ENCODE measurements around the gene CHAC1. TPM values are rescaled to one million over a fixed set of nuclear protein-coding genes. Genes with fewer than 3 reads are reported as not detected.

The CHAC1 gene
- polyA plus RNA-seq, 3 donors = 0.15 TPM; not detected in 2

- Histone ChIP-seq H3K4me1 (ENCODE audit: control insufficient read depth in 1 of 2, insufficient read depth in 2 of 2, low read length in 2 of 2) (peaks cover 48 to 55% of the 10 kb centered on the region in 2 donors), H3K4me3 (replicated peaks in 1 of 3; ENCODE audit: low read depth in 2 of 3, low read length in 3 of 3) (peak overlapping the region in 1 of 3 experiments; percentile 47), H3K27me3 (ENCODE audit: control insufficient read depth in 2 of 2, insufficient read depth in 2 of 2, low read length in 2 of 2) (peaks cover 48 to 83% of the 10 kb centered on the region in 2 donors), H4K20me1 (ENCODE audit: insufficient read depth, low read length) (no peaks in the 10 kb centered on the region), H3K9ac (ENCODE audit: insufficient read depth, low read length, poor library complexity, severe bottlenecking) (no peak overlapping the region), H3K79me2 (ENCODE audit: insufficient read depth, low read length) (no peaks in the 10 kb centered on the region), H3K27ac (ENCODE audit: low read depth in 1 of 2, low read length in 2 of 2) (no peak overlapping the region), H3K36me3 (replicated peaks in 1 of 2; ENCODE audit: control insufficient read depth in 1 of 2, insufficient read depth in 2 of 2, low read length in 2 of 2) (no peaks in the 10 kb centered on the region), H3K9me3 (replicated peaks in 1 of 2; ENCODE audit: control insufficient read depth in 1 of 2, insufficient read depth in 1 of 2, low read length in 2 of 2) (peaks cover 0 to 44% of the 10 kb centered on the region in 2 donors), H2AFZ (ENCODE audit: insufficient read depth, low read depth, low read length, poor library complexity, severe bottlenecking) (peak overlapping the region; percentile 64), H3K4me2 (replicated peaks; ENCODE audit: extremely low read depth, low read length, poor library complexity, severe bottlenecking) (peak overlapping the region; percentile 61)
- H3K27ac Mint-ChIP-seq = no peak overlapping the region
- H3K4me1 Mint-ChIP-seq = peaks cover 44% of the 10 kb centered on the region
- no peak for TF ChIP-seq CTCF (IDR thresholded peaks at IDR 0.05)
- H3K9me3 Mint-ChIP-seq = peaks cover 0 to 37% (median 14%) of the 10 kb centered on the region in 7 donors
- intact Hi-C loops (cut with micrococcal nuclease) = no loop called here
- peak overlapping the region in 1 of 2 donors; percentile 87 for H3K4me3 Mint-ChIP-seq
- peaks cover 7 to 13% of the 10 kb centered on the region in 2 donors for H3K36me3 Mint-ChIP-seq
- H3K27me3 Mint-ChIP-seq (ENCODE audit: low read depth in 3 of 3) = peaks cover 72 to 85% (median 75%) of the 10 kb centered on the region in 3 donors
- DNase-seq = no peak
- WGBS (ENCODE audit: insufficient coverage) = 3% methylated on average over 59 of the region's 61 CpGs
Observed at GRCh38 chr15:40925863-40926658, 27.2 kb upstream of the CHAC1 start.

- intact Hi-C loops (cut with micrococcal nuclease) = no loop called here
- H3K4me1 Mint-ChIP-seq = peaks cover 45% of the 10 kb centered on the region
Observed at GRCh38 chr15:40926659-40927494, 26.4 kb upstream of the CHAC1 start.

More at GRCh38 chr15:40926659-40927494, 26.4 kb upstream of the CHAC1 start:
- Histone ChIP-seq H3K4me1 (ENCODE audit: control insufficient read depth in 1 of 2, insufficient read depth in 2 of 2, low read length in 2 of 2) (peaks cover 48 to 55% of the 10 kb centered on the region in 2 donors), H3K36me3 (replicated peaks in 1 of 2; ENCODE audit: control insufficient read depth in 1 of 2, insufficient read depth in 2 of 2, low read length in 2 of 2) (no peaks in the 10 kb centered on the region), H3K9ac (ENCODE audit: insufficient read depth, low read length, poor library complexity, severe bottlenecking) (no peak overlapping the region), H3K9me3 (replicated peaks in 1 of 2; ENCODE audit: control insufficient read depth in 1 of 2, insufficient read depth in 1 of 2, low read length in 2 of 2) (peaks cover 0 to 47% of the 10 kb centered on the region in 2 donors), H3K4me2 (replicated peaks; ENCODE audit: extremely low read depth, low read length, poor library complexity, severe bottlenecking) (peak overlapping the region; percentile 61), H3K27ac (ENCODE audit: low read depth in 1 of 2, low read length in 2 of 2) (no peak overlapping the region), H2AFZ (ENCODE audit: insufficient read depth, low read depth, low read length, poor library complexity, severe bottlenecking) (peak overlapping the region; percentile 64), H3K27me3 (ENCODE audit: control insufficient read depth in 2 of 2, insufficient read depth in 2 of 2, low read length in 2 of 2) (peaks cover 55 to 92% of the 10 kb centered on the region in 2 donors), H4K20me1 (ENCODE audit: insufficient read depth, low read length) (no peaks in the 10 kb centered on the region), H3K4me3 (replicated peaks in 1 of 3; ENCODE audit: low read depth in 2 of 3, low read length in 3 of 3) (peak overlapping the region in 1 of 3 experiments; percentile 47), H3K79me2 (ENCODE audit: insufficient read depth, low read length) (no peaks in the 10 kb centered on the region)
- H3K27me3 Mint-ChIP-seq (ENCODE audit: low read depth in 3 of 3) = peaks cover 80 to 93% (median 80%) of the 10 kb centered on the region in 3 donors
- peaks cover 11 to 15% of the 10 kb centered on the region in 2 donors for H3K36me3 Mint-ChIP-seq
- WGBS (ENCODE audit: insufficient coverage) = 10% methylated on average over 30 of the region's 33 CpGs
- no peak for TF ChIP-seq CTCF (IDR thresholded peaks at IDR 0.05)
- DNase-seq = no peak
- peak overlapping the region in 1 of 2 donors; percentile 87 for H3K4me3 Mint-ChIP-seq
- peaks cover 0 to 40% (median 15%) of the 10 kb centered on the region in 7 donors for H3K9me3 Mint-ChIP-seq
- H3K27ac Mint-ChIP-seq = peak overlapping the region in 1 of 7 donors; percentile 53
